ENCODE results near the gene PKHD1. TPM values are rescaled to one million over a fixed set of nuclear protein-coding genes. Genes with fewer than 3 reads are reported as not detected.
A peak's percentile ranks its signal among the peaks of the same experiment; 100 is the strongest.

Gene PKHD1
- total and polyA plus RNA-seq, 2 of the 13 experiments (the other 11 are each of a cell fraction or from before 2014, with no cell fraction given): 0.01 to 0.13 TPM

- no peak overlapping the region for H3K27ac ChIP-seq (ENCODE audit: extremely low read length, insufficient read depth, low read length)
- intact Hi-C loops (cut with micrococcal nuclease; ENCODE audit: unreplicated experiment): no loop called here
- ATAC-seq: no peak
- no peak overlapping the region for H3K4me3 ChIP-seq (replicated peaks in 1 of 3; ENCODE audit: insufficient read depth in 1 of 3, low read depth in 2 of 3, low read length in 3 of 3)
- ChIA-PET POLR2A (no interaction called here), CTCF (ENCODE audit: low intra/inter-chr PET ratio, low total read pairs) (no interaction called here)
- no peak overlapping the region for H3K4me2 ChIP-seq (ENCODE audit: low read depth, low read length)
- no peaks in the 10 kb centered on the region for H3K4me1 ChIP-seq (ENCODE audit: insufficient read depth, low read length)
- no peak for DNase-seq (ENCODE audit: low spot score)
- H3K79me2 ChIP-seq (ENCODE audit: insufficient read depth, low read length): no peaks in the 10 kb centered on the region
- H4K20me1 ChIP-seq (ENCODE audit: insufficient read depth, low read length): no peaks in the 10 kb centered on the region; the same call in 1 of the 2 replicates
- H3K9ac ChIP-seq (ENCODE audit: insufficient read depth, low read depth, low read length): no peak overlapping the region
- 8% methylated on average over 1 of the region's 1 CpG for WGBS (ENCODE audit: low lambda C conversion rate)
- H3K9me3 ChIP-seq (ENCODE audit: low read length): no peaks in the 10 kb centered on the region
- H3K36me3 ChIP-seq (replicated peaks in 1 of 2; ENCODE audit: control insufficient read depth in 1 of 2, insufficient read depth in 2 of 2, low read length in 2 of 2): no peaks in the 10 kb centered on the region
- H3K27me3 ChIP-seq (ENCODE audit: control insufficient read depth in 1 of 2, insufficient read depth in 2 of 2, low read length in 2 of 2): no peaks in the 10 kb centered on the region
- TF ChIP-seq ZNF225 (CRISPR knock-in tag; IDR thresholded peaks at IDR 0.05) (no peak), CREB1 (IDR thresholded peaks at IDR 0.05) (peak; percentile 74; the same call in 1 of the 2 replicates), CREB1 (CRISPR knock-in tag; IDR thresholded peaks at IDR 0.05) (no peak), ZNF891 (CRISPR knock-in tag; IDR thresholded peaks at IDR 0.05) (no peak), ZBTB49 (CRISPR knock-in tag; IDR thresholded peaks at IDR 0.05; ENCODE audit: borderline replicate concordance) (no peak), ZKSCAN1 (IDR thresholded peaks at IDR 0.05; ENCODE audit: low read length) (no peak), BCL3 (CRISPR knock-in tag; IDR thresholded peaks at IDR 0.05) (no peak), NCOA5 (CRISPR knock-in tag; IDR thresholded peaks at IDR 0.05) (no peak)
- TF ChIP-seq, protein P1, sequence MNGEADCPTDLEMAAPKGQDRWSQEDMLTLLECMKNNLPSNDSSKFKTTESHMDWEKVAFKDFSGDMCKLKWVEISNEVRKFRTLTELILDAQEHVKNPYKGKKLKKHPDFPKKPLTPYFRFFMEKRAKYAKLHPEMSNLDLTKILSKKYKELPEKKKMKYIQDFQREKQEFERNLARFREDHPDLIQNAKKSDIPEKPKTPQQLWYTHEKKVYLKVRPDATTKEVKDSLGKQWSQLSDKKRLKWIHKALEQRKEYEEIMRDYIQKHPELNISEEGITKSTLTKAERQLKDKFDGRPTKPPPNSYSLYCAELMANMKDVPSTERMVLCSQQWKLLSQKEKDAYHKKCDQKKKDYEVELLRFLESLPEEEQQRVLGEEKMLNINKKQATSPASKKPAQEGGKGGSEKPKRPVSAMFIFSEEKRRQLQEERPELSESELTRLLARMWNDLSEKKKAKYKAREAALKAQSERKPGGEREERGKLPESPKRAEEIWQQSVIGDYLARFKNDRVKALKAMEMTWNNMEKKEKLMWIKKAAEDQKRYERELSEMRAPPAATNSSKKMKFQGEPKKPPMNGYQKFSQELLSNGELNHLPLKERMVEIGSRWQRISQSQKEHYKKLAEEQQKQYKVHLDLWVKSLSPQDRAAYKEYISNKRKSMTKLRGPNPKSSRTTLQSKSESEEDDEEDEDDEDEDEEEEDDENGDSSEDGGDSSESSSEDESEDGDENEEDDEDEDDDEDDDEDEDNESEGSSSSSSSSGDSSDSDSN (CRISPR knock-in tag; IDR thresholded peaks at IDR 0.05): no peak
- TF ChIP-seq, protein P2, sequence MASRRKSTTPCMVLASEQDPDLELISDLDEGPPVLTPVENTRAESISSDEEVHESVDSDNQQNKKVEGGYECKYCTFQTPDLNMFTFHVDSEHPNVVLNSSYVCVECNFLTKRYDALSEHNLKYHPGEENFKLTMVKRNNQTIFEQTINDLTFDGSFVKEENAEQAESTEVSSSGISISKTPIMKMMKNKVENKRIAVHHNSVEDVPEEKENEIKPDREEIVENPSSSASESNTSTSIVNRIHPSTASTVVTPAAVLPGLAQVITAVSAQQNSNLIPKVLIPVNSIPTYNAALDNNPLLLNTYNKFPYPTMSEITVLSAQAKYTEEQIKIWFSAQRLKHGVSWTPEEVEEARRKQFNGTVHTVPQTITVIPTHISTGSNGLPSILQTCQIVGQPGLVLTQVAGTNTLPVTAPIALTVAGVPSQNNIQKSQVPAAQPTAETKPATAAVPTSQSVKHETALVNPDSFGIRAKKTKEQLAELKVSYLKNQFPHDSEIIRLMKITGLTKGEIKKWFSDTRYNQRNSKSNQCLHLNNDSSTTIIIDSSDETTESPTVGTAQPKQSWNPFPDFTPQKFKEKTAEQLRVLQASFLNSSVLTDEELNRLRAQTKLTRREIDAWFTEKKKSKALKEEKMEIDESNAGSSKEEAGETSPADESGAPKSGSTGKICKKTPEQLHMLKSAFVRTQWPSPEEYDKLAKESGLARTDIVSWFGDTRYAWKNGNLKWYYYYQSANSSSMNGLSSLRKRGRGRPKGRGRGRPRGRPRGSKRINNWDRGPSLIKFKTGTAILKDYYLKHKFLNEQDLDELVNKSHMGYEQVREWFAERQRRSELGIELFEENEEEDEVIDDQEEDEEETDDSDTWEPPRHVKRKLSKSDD (CRISPR knock-in tag; IDR thresholded peaks at IDR 0.05; ENCODE audit: low read depth): no peak
- no peak for FAIRE-seq
- BruUV-seq (replicated peaks): no TSS peak
- in situ Hi-C loops (cut with HindIII; ENCODE audit: extremely low pct_ligation_motif_present, low pct_unique_long_range_greater_than_20kb): no loop called here
- H2AFZ ChIP-seq (ENCODE audit: low read length): no peak overlapping the region
These were observed 369.9 kb downstream of the PKHD1 start for GRCh38 chr6:51717477-51717876.

Measured in HepG2 (cell line).